Measurements from ENCODE around the gene RAD51B. TPM values are rescaled to one million over a fixed set of nuclear protein-coding genes. Genes with fewer than 3 reads are reported as not detected.
"Not testable (repeated sequence)": the region's sequence is repeated elsewhere in the genome, so short reads cannot be mapped to it uniquely, and the experiment has no call there.

The RAD51B gene
- polyA plus RNA-seq, 1 donor = 7.3 TPM

GRCh38 chr14:68208626-68209317 lies 389.2 kb downstream of the RAD51B start:
- no peak for DNase-seq (ENCODE audit: low read depth)

- no peak for DNase-seq (ENCODE audit: low read depth)
Measured at GRCh38 chr14:68210729-68211299, 391.2 kb downstream of the RAD51B start.

GRCh38 chr14:68211421-68211820 lies 391.8 kb downstream of the RAD51B start:
- DNase-seq (ENCODE audit: low read depth) = no peak

GRCh38 chr14:68211886-68212285 lies 392.3 kb downstream of the RAD51B start:
- DNase-seq (ENCODE audit: low read depth) = no peak

GRCh38 chr14:68212361-68212760 lies 392.8 kb downstream of the RAD51B start:
- no peak for DNase-seq (ENCODE audit: low read depth)

GRCh38 chr14:68214431-68214830 lies 394.9 kb downstream of the RAD51B start:
- no peak for DNase-seq (ENCODE audit: low read depth)

GRCh38 chr14:68215629-68216028 lies 396.1 kb downstream of the RAD51B start:
- no peak for DNase-seq (ENCODE audit: low read depth)

- no peak for DNase-seq (ENCODE audit: low read depth)
Measured at GRCh38 chr14:68216079-68216478, 396.5 kb downstream of the RAD51B start.

- no peak for DNase-seq (ENCODE audit: low read depth)
Measured at GRCh38 chr14:68216957-68217356, 397.4 kb downstream of the RAD51B start.

- no peak for DNase-seq (ENCODE audit: low read depth)
Measured at GRCh38 chr14:68217791-68218340, 398.3 kb downstream of the RAD51B start.

GRCh38 chr14:68219407-68219806 lies 399.8 kb downstream of the RAD51B start:
- no peak for DNase-seq (ENCODE audit: low read depth)

- DNase-seq (ENCODE audit: low read depth) = not testable (repeated sequence)
Measured at GRCh38 chr14:68221046-68221445, 401.5 kb downstream of the RAD51B start.

GRCh38 chr14:68222154-68222553 lies 402.6 kb downstream of the RAD51B start:
- DNase-seq (ENCODE audit: low read depth) = no peak

GRCh38 chr14:68222726-68223125 lies 403.1 kb downstream of the RAD51B start:
- DNase-seq (ENCODE audit: low read depth) = no peak

- no peak for DNase-seq (ENCODE audit: low read depth)
Measured at GRCh38 chr14:68223631-68224030, 404.1 kb downstream of the RAD51B start.

- no peak for DNase-seq (ENCODE audit: low read depth)
Measured at GRCh38 chr14:68225321-68225720, 405.7 kb downstream of the RAD51B start.

- DNase-seq (ENCODE audit: low read depth) = no peak
Measured at GRCh38 chr14:68226523-68226922, 406.9 kb downstream of the RAD51B start.

- no peak for DNase-seq (ENCODE audit: low read depth)
Measured at GRCh38 chr14:68228656-68229055, 409.1 kb downstream of the RAD51B start.

- no peak for DNase-seq (ENCODE audit: low read depth)
Measured at GRCh38 chr14:68229423-68230100, 410.0 kb downstream of the RAD51B start.

- no peak for DNase-seq (ENCODE audit: low read depth)
Measured at GRCh38 chr14:68230202-68230949, 410.8 kb downstream of the RAD51B start.

- no peak for DNase-seq (ENCODE audit: low read depth)
Measured at GRCh38 chr14:68230950-68231717, 411.6 kb downstream of the RAD51B start.
